GM19463 (cell line): ENCODE measurements around the gene ADSL.
A peak's percentile ranks its signal among the peaks of the same experiment; 100 is the strongest.

Experiments used
- ATAC-seq: cut with Tn5 transposase; IDR thresholded peaks from one replicate; pipeline ENCODE4 v1.9.1; 2021; ENCODE audit warnings: mild to moderate bottlenecking, moderate library complexity; ENCODE audit not compliant: unreplicated experiment

ADSL gene

DNA sequence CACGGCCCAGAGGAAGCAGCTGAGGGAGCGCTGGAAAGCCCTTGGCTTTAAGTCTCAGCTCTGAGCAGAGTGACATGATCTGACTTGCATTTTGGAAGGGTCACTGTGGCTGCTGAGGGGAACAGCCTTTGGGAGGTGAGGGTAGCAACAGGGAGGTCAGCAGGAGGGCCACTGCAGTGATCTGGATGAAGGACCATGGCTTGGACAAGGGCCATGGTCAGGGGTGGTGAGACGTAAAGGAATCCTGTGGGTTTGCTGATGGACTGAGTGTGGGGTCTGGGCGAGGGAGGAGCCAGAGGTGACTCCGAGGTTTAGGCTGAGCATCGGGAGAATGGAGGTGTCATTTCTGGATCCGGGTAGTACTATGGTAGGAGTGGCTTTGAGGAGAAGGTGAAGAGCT lies 57.4 kb downstream of the ADSL start:
- ATAC-seq: no peak

DNA sequence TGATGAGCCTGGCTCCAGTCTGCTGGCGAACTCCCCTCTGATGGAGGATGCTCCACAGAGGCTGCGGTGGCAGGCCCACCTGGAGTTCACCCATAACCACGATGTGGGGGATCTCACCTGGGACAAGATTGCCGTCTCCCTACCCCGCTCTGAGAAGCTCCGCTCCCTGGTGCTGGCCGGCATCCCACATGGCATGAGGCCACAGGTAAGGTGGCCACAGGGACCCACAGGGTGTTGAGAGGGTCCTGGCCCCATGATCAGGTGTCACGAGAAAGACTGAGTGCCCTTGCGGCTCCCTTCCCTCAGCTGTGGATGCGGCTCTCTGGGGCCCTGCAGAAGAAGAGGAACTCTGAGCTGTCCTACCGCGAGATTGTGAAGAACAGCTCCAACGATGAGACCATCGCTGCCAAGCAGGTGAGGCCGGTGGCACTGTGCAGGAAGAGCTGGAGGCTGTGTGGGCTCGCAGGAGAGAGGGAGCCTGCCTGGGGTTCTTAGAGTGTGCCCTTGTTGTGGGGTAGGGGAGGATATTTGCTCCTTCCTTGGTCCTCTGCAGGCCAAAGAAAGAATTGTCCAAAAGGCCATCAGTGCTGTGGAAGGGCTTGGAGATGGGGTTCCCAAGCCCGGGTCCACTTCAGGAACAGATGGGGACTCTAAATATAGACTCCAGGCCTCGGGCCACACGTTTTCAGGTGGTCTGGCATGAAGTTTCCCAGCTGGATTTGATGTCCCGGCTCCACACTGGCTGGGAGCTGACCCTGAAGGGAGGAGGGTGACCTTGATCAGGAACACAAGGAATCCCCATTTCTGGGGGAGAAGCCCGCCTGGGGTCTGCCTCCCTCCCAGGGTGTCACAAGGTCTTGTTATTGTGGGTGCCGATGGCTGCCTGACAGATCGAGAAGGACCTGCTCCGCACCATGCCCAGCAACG lies 58.2 kb downstream of the ADSL start:
- no peak for ATAC-seq

DNA sequence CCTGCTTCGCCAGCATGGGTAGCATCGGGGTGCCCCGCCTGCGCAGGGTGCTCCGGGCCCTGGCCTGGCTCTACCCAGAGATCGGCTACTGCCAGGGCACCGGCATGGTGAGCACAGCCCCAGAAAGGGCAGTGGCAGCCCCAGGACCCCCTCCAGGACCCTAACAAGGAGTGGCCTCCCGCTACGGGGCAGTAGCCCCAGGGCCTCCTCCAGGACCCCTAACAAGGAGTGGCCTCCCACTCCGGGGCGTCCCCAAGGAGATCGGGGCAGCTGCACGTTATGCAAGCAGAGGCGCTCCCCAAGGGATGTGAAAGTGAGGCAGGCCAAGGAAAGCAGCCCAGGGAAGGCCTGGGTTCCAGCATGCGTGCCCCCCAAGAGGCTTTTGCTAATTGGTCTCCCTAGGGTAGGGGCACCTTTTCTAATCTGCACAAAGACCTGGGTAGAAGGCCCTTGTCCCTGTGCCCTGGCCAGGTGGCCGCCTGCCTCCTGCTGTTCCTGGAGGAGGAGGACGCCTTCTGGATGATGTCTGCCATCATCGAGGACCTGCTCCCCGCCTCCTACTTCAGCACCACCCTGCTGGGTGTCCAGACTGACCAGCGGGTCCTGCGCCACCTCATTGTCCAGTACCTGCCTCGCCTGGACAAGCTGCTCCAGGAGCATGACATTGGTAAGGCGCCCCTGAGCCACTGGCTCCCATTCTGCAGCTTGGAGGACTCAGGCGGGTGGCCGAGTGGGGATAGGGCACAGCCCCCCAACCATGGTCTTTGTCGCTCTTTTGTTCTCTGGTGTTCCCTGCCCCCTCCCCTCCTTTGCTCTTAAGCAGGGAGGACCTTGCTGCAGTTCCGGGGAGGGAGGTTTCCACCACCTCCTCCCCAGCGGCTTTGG lies 59.1 kb downstream of the ADSL start:
- ATAC-seq: no peak

DNA sequence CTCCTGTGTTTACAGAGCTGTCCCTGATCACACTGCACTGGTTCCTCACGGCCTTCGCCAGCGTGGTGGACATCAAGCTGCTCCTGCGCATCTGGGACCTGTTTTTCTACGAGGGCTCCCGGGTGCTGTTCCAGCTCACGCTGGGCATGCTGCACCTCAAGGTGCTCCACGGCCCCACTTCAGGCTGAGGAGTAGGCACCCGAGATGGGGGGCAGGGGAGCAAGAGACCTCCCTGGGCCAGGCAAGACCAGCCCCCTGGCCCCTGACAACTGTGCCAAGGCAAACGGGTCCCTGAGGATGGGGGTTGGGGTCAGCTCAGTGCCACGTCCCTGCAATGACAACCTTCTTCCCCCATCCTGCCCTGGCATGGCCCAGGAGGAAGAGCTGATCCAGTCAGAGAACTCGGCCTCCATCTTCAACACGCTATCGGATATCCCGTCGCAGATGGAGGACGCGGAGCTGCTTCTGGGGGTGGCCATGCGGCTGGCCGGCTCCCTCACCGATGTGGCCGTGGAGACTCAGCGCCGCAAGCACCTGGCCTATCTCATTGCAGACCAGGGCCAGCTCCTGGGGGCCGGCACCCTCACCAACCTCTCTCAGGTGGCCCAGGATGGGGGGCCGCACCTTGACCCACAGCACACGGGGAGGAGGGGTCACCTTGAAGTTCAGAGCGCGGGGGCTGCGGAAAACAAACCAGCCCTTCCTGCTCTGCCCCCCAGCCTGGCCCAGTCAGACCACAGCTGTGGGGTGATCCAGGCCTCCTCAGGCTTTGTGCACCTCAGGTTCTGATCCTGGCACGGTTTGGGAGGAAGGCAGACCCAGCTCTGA lies 60.0 kb downstream of the ADSL start:
- no peak for ATAC-seq

DNA sequence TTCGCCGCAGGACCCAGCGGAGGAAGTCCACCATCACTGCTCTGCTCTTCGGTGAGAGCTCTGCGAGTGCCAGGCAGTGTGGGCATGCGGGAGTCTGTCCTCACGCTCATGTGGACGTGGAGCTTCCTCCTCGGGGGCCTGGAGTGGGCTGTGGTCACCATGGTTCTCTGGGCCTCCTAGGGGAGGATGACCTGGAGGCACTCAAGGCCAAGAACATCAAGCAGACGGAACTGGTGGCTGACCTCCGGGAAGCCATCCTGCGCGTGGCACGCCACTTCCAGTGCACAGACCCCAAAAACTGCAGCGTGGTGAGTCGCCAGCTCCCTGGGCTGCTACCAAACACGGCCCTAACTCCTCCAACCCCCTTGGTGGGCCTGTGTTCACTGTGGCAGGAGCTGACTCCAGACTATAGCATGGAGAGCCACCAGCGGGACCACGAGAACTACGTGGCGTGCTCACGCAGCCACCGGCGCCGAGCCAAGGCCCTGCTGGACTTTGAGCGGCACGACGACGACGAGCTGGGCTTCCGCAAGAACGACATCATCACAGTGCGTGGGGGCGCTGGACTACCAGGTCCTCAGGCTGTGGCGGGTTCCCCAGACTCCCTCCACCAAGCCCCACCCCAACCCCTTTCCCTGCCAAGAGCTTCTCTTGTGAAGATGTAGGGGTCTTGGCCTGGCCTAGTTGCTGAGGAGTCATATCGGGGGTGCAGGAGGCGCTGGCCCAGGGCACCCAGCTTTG lies 60.9 kb downstream of the ADSL start:
- no peak for ATAC-seq

DNA sequence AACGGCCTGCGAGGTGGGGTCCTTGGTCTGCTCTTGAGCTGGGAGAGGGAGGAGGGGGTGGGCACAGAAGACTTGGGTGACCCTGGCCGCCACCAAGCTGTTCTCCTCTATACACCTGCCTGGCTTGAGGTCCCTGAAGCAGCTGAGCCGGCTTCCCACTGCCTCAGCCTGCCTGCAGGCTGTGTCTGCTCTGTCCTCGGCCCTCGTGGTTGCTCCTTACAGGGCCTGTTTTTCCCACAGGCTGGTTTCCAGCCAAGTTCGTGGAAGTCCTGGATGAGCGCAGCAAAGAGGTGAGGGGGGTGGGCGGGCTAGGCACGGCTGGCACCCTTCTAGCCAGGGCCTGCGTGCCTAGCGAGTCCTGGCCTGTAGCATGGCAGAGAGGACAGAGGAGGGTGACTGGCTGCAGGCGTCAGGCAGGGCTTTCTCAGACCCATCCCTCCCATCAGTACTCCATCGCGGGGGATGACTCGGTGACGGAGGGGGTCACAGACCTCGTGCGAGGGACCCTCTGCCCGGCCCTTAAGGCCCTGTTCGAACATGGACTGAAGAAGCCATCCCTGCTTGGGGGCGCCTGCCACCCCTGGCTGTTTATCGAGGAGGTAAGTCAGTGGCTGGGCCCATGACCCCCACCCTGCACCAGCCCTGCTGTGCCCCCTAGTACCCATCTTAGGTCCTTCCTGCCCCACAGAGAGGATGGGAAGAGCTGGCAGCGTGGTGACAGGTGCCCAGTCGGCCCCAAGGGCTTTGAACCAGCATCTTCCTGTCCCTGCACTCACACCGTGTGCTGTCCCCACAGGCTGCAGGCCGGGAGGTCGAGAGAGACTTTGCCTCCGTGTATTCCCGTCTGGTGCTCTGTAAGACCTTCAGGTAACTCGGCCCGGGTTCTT lies 61.8 kb downstream of the ADSL start:
- no peak for ATAC-seq

GRCh38 chr22:40408718-40409612 lies 62.7 kb downstream of the ADSL start:
- no peak for ATAC-seq

DNA sequence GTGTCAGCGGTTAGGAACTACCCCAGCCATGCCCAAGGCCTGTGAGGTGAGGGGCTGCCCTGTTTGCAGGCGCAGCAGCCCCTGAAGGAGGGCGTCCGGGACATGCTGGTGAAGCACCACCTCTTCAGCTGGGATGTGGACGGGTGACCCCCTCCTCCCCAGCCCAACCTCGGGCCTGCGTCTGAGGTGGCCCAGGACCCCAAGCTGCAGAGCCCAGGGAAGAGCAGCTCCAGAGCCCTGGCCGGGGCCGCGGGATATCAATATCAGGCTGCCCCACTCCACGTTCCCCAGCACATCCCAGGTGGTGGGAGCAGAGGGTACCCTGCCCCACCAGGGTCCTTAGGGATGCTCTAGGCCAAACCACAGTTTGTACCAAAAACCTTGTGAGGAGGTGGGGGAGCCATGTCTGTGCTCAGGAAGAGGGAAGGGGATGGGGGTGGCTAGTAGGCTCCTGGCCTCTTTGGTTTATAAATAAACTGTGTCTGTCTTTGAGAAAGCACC lies 63.4 kb downstream of the ADSL start:
- no peak for ATAC-seq

DNA sequence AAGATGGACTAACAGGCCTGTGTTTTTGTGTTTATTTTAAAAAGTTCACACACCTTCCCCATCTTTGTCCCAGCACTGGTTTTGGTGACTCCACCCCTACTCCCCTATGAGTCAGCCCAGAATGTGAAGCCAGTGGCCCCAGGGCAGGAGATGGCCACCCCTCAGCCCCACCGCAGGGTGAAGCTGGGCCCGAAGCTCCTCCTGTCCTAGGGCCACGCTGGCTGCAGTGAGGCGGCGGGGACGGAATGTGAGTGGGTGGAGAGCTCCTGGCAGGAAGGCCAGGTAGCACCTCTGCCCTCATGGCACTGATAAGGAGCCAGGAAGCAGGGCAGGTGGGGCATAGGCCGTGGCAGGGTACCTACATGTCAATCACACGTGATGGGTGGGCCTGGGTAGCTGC lies 64.0 kb downstream of the ADSL start:
- no peak for ATAC-seq

DNA sequence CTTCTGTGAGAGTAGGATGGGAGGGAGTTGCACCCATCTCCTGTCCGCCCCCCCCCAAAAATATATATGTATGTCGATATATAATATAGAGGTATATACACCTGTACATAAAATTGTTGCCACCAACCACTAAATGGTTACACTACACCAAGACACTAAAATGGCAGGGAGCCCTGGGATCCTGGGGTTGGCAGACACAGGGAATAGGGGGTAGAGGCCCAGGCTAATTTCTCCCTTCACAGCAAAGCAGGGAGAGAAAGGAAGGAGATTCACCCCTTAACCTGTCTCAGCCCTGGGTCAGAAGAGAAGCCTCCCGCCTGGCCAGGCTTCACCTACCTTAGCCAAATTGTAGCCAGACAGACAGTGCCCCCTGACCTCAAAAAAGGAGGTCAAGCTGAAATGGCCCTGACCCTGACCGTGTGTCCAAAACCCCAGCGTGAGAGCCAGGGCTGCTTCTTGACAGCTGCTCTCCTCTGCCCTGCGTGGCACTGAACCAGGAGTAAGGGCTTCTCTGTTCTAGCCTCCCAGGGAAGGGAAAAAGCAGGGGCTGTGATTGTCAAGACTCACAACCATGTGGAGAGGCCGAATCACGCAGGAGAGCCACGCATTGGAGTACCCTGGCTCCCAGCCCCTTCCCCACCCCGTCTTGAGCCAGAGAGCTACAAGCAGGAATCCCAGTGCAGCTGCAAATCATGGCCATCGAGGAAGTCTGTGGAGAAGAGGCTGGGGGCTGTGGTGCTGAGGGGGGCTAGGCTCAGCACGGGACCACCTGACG lies 64.6 kb downstream of the ADSL start:
- ATAC-seq: no peak

DNA sequence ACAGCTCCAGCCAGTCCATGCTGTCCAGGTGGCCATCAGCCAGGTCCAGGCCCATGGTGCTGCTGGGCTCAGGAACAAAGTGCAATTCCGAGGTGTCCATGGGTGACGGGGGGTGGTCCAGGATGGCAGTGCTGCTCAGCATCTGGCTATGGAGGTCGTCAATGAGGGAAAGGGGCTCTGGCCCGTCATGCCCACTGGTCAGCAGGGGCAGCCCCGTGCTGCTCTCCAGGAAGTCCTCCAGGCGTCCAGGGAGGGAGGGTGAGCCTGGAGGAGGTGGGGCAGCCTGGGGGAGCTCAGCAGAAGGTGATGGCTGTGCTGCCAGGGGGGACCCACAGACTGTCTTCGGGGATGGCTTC lies 65.2 kb downstream of the ADSL start:
- no peak for ATAC-seq

DNA sequence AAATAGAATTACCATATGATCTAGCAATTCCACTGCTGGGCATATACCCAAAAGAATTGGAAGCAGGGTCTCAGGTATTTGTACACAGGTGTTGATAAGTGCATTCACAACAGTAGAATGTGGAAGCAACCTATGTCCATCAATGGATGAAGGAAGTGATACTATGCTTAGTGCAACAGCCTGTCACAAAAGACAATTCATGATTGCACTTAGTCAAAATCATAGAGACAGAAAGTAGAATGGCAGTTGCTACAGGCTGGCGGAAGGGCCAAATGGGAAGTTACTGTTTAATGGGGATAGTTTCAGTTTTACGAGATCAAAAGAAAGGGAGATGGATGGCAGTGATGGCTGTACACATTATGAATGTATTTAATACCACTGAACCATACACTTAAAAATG lies 66.1 kb downstream of the ADSL start:
- ATAC-seq: peak; percentile 60

GRCh38 chr22:40413873-40414272 lies 67.6 kb downstream of the ADSL start:
- no peak for ATAC-seq

DNA sequence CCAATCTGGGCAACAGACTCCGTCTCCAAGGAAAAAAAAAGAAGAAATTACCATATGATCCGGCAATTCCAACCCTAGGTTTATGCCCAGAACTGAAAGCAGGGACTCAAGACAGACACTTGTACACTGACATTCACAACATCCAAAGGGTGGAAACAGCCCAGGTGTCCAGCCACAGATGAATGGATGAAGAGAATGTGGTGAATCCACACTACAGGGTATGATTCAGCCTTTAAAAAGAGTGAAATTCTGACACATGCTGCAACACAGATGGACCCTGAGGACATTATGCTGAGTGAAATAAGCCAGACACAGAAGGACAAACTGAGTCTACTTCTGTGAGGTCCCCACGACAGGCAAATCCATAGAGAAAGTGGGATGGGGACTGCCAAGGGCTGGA lies 68.0 kb downstream of the ADSL start:
- ATAC-seq: no peak

- ATAC-seq: no peak
Observed at GRCh38 chr22:40414838-40415505, 68.7 kb downstream of the ADSL start.

DNA sequence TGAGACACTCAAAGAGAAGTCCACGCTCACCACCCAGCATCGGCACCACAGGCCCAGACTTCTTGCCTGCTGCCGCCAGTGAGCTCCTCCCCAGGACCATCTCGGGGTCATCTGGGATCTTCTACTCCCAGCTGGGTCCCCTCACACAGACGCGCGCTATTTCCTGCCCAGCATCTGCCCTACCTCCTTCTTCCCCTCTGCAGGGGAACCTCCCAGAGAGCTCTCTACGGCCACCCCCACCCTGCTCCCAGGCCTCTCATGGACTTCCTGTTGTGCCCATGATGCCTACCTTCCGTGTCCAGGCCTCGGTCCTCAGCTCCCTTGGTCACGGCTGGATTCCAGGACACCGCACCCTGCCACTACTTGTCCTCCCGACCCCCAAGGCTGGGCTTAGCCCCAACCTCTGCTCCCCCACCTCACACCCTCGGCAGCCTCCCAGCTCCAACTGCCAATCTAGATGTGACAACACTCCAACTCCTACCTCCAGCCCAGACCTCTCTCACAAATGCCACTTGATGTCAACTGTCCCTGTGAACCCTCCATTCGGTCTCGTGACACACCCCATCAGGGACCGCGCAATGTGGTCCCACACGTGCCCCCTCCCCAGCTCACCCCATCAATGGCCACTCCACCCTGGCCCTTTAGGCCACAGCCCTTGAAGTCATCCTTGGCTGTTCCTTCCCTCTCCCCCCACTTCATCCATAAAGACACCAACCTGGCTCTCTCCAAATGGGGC lies 69.4 kb downstream of the ADSL start:
- no peak for ATAC-seq
